GM12875 (cell line): Measurements from ENCODE around the gene ATP2B2.

ENCODE experiments used
- H3K4me3 ChIP-seq: one replicate; pipeline ENCODE4 v1.5.1; 2011; ENCODE audit warnings: low read depth, low read length, control low read depth
- TF ChIP-seq, protein P1 (sequence below): IDR thresholded peaks from 2 replicates; pipeline ENCODE4 v1.5.1; 2011; ENCODE audit warnings: low read depth, mild to moderate bottlenecking, control low read depth, inconsistent platforms, low read length, moderate library complexity, borderline replicate concordance; ENCODE audit not compliant: insufficient read depth

The ATP2B2 gene

DNA sequence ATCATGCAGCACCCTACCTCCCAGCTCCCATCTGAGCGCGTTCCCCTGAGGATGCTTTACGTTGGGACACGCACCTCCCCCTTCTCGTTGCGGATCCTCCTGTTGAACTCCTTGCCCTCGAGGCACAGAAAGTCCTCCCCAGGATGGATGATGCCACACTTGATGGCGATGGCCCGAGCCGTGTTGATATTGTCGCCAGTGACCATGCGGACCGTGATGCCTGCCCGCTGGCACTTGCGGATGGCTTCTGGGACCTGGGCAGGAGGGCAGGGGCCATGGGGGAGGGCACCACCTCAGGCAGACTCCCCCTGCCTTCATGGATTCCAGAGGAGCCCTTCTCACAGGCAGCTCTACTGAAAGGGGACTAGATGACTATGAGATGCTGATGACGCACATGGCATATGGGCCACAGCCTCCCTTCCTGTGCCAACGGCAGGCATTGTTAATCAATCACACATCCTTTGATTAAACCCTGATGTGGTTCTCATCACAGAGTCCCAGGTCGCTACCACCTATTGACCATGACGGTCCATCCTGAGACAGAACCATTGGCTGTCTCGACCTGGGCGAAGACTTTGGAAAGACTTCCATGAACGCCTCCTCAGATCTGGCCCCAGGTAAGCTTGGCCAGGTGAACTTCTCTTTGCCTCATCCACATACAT lies 154.9 kb downstream of the ATP2B2 start:
- TF ChIP-seq, protein P1, sequence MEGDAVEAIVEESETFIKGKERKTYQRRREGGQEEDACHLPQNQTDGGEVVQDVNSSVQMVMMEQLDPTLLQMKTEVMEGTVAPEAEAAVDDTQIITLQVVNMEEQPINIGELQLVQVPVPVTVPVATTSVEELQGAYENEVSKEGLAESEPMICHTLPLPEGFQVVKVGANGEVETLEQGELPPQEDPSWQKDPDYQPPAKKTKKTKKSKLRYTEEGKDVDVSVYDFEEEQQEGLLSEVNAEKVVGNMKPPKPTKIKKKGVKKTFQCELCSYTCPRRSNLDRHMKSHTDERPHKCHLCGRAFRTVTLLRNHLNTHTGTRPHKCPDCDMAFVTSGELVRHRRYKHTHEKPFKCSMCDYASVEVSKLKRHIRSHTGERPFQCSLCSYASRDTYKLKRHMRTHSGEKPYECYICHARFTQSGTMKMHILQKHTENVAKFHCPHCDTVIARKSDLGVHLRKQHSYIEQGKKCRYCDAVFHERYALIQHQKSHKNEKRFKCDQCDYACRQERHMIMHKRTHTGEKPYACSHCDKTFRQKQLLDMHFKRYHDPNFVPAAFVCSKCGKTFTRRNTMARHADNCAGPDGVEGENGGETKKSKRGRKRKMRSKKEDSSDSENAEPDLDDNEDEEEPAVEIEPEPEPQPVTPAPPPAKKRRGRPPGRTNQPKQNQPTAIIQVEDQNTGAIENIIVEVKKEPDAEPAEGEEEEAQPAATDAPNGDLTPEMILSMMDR = no peak

DNA sequence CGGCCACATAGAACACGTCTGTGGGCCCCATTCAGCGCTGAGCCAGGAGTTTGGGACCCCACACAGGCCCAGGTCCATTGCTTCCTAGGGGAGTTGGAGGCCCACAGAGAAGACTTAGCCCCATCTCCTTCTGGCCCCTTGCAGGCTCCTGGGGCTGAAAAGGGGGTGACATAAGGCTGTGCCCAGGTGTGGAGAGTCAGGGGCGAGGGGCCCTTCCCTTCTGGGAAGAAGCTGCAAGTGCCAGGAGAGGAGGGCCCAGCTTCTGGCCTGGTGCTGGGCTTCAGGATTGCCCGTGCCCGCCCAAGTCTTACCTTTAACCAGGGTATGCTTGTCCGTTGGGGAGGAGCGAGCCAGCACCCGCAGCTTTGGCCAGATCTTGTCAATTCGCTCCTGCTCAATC lies 155.6 kb downstream of the ATP2B2 start:
- no peak overlapping the region for H3K4me3 ChIP-seq
- TF ChIP-seq, protein P1 = no peak

More for the DNA sequence above, 154.9 kb downstream of the ATP2B2 start:
- no peak overlapping the region for H3K4me3 ChIP-seq

DNA sequence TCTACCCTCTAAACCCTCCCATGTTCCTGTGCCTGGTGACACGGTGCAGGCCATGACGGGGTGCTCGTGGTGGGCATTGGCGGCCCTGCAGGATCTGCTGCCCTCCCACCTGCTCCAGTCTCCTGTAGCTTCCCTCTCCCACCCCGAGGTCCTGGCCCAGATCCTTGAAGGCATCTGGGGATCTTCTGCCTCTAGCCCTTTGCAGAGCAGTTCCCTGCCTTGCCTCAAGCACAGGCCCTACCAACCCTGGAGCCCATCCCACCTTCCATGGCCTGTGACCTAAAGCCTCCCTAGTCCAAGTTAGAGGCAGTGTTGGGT lies 157.0 kb downstream of the ATP2B2 start:
- TF ChIP-seq, protein P1 = no peak
- H3K4me3 ChIP-seq = no peak overlapping the region

DNA sequence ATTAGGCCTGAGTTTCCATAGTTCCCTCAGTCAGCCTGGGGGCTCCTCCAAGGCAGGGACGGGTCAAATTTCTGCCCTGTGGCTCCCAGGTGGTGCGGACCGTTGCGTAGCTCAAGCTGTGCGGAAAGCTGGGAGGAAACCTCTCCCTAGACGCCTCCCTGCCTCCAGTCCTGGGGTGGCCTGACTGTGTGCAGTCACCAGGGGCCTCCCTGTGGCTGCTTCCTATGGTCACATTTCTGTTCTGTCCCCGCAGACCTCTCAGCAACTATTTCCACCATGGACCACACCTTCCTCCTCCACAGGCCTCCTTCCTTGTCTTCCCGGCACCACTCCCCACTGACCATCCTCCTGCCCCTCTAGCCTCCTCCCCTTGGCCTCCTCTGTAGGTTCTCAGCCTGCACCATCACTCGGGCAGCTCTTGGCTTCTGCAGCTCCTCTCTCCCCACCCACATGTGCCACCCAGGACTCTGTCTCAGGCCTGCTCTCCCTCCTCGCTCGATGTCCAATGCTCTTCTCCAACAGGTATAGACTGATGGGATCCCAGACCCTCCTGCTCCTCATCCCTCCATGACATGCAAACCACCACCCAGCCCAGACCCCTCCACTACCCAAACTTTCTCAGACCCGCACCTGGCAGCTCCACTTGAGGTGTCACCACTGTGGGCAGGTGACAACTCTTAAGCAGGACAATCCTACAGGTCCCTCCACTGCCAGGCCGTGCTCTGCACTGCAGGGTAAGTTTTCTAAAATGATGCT lies 157.6 kb downstream of the ATP2B2 start:
- no peak overlapping the region for H3K4me3 ChIP-seq
- TF ChIP-seq, protein P1 = no peak

DNA sequence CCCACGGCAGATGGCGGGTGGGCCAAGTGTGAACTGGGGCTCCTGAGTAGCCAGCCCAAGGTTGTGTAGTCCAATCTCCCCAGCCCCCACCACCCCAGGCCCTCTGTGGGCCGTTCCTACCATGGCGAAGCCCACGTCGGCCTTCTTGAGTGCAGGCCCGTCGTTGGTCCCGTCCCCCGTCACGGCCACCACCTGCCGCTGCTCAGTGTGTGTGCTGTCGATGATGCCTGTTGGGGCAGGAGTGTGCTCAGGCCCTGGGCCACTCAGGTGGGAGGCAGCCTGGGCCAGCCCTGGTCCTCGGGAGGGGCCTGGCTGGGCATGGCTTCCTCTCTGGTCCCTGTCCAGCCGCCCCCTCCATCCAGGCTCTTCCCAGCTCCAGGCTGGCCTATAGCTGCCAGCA lies 159.5 kb downstream of the ATP2B2 start:
- TF ChIP-seq, protein P1 = no peak
- H3K4me3 ChIP-seq = no peak overlapping the region

DNA sequence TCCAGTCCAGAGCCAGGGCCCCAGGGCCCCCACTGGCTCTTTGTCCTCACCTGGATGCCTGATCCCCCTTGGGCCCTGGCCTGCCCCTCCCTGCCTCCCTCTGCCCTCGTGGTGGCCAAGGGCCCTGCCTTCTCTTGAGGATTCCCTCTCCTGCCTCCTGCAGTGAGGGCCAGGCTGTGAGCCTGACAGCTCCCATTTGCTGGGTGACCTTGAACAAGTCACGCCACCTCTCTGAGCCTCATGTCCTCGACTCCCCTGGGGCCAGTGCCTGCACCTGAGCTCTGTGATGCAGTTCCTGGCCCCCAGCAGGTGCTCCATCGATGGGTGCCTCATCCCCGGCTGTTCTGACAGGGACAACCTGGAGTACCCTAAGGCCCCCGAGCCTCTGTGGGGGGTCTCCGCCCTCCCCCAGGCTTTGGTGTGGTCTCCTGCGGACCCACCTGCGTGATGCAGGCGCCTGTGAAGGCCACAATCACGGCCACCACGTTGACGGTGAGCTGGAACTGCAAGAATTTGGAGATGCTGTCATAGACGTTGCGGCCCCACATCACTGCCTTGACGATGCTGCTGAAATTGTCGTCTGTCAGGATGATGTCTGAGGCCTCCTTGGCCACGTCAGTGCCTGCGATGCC lies 160.3 kb downstream of the ATP2B2 start:
- TF ChIP-seq, protein P1 = no peak
- H3K4me3 ChIP-seq = no peak overlapping the region
